Measurements from ENCODE around the gene KSR1. TPM values are rescaled to one million over a fixed set of nuclear protein-coding genes. Genes with fewer than 3 reads are reported as not detected.

The KSR1 gene
- total and polyA plus RNA-seq, 12 donors: 16.0 to 50.4 (median 38.5) TPM

GRCh38 chr17:27481327-27481726, 25.1 kb downstream of the KSR1 start:
- Histone ChIP-seq H3K4me3 (no peak overlapping the region), H3K9me3 (replicated peaks in 1 of 3) (no peaks in the 10 kb centered on the region), H3K36me3 (replicated peaks in 1 of 2) (no peaks in the 10 kb centered on the region), H3K27ac (no peak overlapping the region), H3K27me3 (no peaks in the 10 kb centered on the region), H3K4me1 (replicated peaks in 1 of 2) (peaks cover 0 to 16% of the 10 kb centered on the region in 2 donors)
- no peak for TF ChIP-seq POLR2A (IDR thresholded peaks at IDR 0.05)
- no peak for TF ChIP-seq CTCF (IDR thresholded peaks at IDR 0.05)
- WGBS, 4 donors: 62 to 79% (median 73%) methylated on average over 3 to 4 of the region's 4 CpGs
- no peak for DNase-seq
- intact Hi-C loops (cut with DNase I): no loop called here

GRCh38 chr17:27485125-27485524, 28.9 kb downstream of the KSR1 start:
- Histone ChIP-seq H3K36me3 (replicated peaks in 1 of 2) (no peaks in the 10 kb centered on the region), H3K27me3 (no peaks in the 10 kb centered on the region), H3K4me1 (replicated peaks in 1 of 2) (peaks cover 7 to 32% of the 10 kb centered on the region in 2 donors), H3K4me3 (no peak overlapping the region), H3K27ac (no peak overlapping the region), H3K9me3 (replicated peaks in 1 of 3) (no peaks in the 10 kb centered on the region)
- intact Hi-C loops (cut with DNase I): loop anchor here in 1 of 2 donors (5.0 kb wide), 1 partner anchor 47 kb away; no protein-coding TSS in a partner anchor
- WGBS, 4 donors: 67 to 91% (median 77%) methylated on average over 1 to 2 of the region's 2 CpGs
- TF ChIP-seq CTCF (IDR thresholded peaks at IDR 0.05) (no peak), POLR2A (IDR thresholded peaks at IDR 0.05) (no peak)
- DNase-seq: no peak

- peaks cover 7 to 32% of the 10 kb centered on the region in 2 donors for H3K4me1 ChIP-seq (replicated peaks in 1 of 2)
These were observed 29.7 kb downstream of the KSR1 start for GRCh38 chr17:27485716-27486495.

More at GRCh38 chr17:27485716-27486495, 29.7 kb downstream of the KSR1 start:
- Histone ChIP-seq H3K27ac (no peak overlapping the region), H3K36me3 (replicated peaks in 1 of 2) (no peaks in the 10 kb centered on the region), H3K9me3 (replicated peaks in 1 of 3) (no peaks in the 10 kb centered on the region), H3K27me3 (no peaks in the 10 kb centered on the region), H3K4me3 (no peak overlapping the region)
- WGBS, 4 donors: 74 to 86% (median 80%) methylated on average over 7 to 8 of the region's 8 CpGs
- intact Hi-C loops (cut with DNase I): loop anchor here in 1 of 2 donors (5.0 kb wide), 1 partner anchor 46 kb away; no protein-coding TSS in a partner anchor
- no peak for DNase-seq
- no peak for TF ChIP-seq POLR2A (IDR thresholded peaks at IDR 0.05)
- no peak for TF ChIP-seq CTCF (IDR thresholded peaks at IDR 0.05)
